Measurements from ENCODE around the gene TPM1.
"Not testable (repeated sequence)": the region's sequence is repeated elsewhere in the genome, so short reads cannot be mapped to it uniquely, and the experiment has no call there.

TPM1 gene

GRCh38 chr15:63093486-63094205 is 51.1 kb downstream of the TPM1 start:
- no peaks in the 10 kb centered on the region for H3K36me3 ChIP-seq (ENCODE audit: control insufficient read depth, low read depth, low read length)
- H3K9ac ChIP-seq (ENCODE audit: low read length), result no peak overlapping the region
- H3K27me3 ChIP-seq (ENCODE audit: control insufficient read depth, insufficient read depth, low read length), result no peaks in the 10 kb centered on the region
- H3K4me3 ChIP-seq (ENCODE audit: low read length), result no peak overlapping the region
- H3K27ac ChIP-seq (ENCODE audit: low read length), result no peak overlapping the region
- H3K9me3 ChIP-seq (ENCODE audit: control insufficient read depth, low read depth, low read length), result no peaks in the 10 kb centered on the region
- H3K4me1 ChIP-seq (ENCODE audit: control insufficient read depth, low read depth, low read length), result peaks cover 10% of the 10 kb centered on the region

GRCh38 chr15:63094495-63094931 is 52.0 kb downstream of the TPM1 start:
- H3K36me3 ChIP-seq (ENCODE audit: control insufficient read depth, low read depth, low read length), result no peaks in the 10 kb centered on the region
- H3K27ac ChIP-seq (ENCODE audit: low read length), result no peak overlapping the region
- no peak overlapping the region for H3K9ac ChIP-seq (ENCODE audit: low read length)
- no peaks in the 10 kb centered on the region for H3K27me3 ChIP-seq (ENCODE audit: control insufficient read depth, insufficient read depth, low read length)
- no peaks in the 10 kb centered on the region for H3K9me3 ChIP-seq (ENCODE audit: control insufficient read depth, low read depth, low read length)
- no peak overlapping the region for H3K4me3 ChIP-seq (ENCODE audit: low read length)
- peaks cover 2% of the 10 kb centered on the region for H3K4me1 ChIP-seq (ENCODE audit: control insufficient read depth, low read depth, low read length)

- Histone ChIP-seq H3K27me3 (ENCODE audit: control insufficient read depth, insufficient read depth, low read length) (no peaks in the 10 kb centered on the region), H3K27ac (ENCODE audit: low read length) (no peak overlapping the region), H3K36me3 (ENCODE audit: control insufficient read depth, low read depth, low read length) (no peaks in the 10 kb centered on the region), H3K4me3 (ENCODE audit: low read length) (no peak overlapping the region), H3K9ac (ENCODE audit: low read length) (no peak overlapping the region), H3K9me3 (ENCODE audit: control insufficient read depth, low read depth, low read length) (no peaks in the 10 kb centered on the region), H3K4me1 (ENCODE audit: control insufficient read depth, low read depth, low read length) (no peaks in the 10 kb centered on the region)
Measured at GRCh38 chr15:63096178-63096577, 53.6 kb downstream of the TPM1 start.

- not testable (repeated sequence) for H3K9me3 ChIP-seq (ENCODE audit: control insufficient read depth, low read depth, low read length); H3K4me1 ChIP-seq (ENCODE audit: control insufficient read depth, low read depth, low read length); H3K36me3 ChIP-seq (ENCODE audit: control insufficient read depth, low read depth, low read length); H3K27ac ChIP-seq (ENCODE audit: low read length); H3K4me3 ChIP-seq (ENCODE audit: low read length); H3K9ac ChIP-seq (ENCODE audit: low read length); H3K27me3 ChIP-seq (ENCODE audit: control insufficient read depth, insufficient read depth, low read length)
Measured at GRCh38 chr15:63098901-63099300, 56.4 kb downstream of the TPM1 start.

- H3K27me3 ChIP-seq (ENCODE audit: control insufficient read depth, insufficient read depth, low read length); H3K9me3 ChIP-seq (ENCODE audit: control insufficient read depth, low read depth, low read length); H3K27ac ChIP-seq (ENCODE audit: low read length); H3K9ac ChIP-seq (ENCODE audit: low read length); H3K4me1 ChIP-seq (ENCODE audit: control insufficient read depth, low read depth, low read length); H3K4me3 ChIP-seq (ENCODE audit: low read length); H3K36me3 ChIP-seq (ENCODE audit: control insufficient read depth, low read depth, low read length): not testable (repeated sequence)
Measured at GRCh38 chr15:63099581-63099980, 57.0 kb downstream of the TPM1 start.

- Histone ChIP-seq H3K9me3 (ENCODE audit: control insufficient read depth, low read depth, low read length) (no peaks in the 10 kb centered on the region), H3K36me3 (ENCODE audit: control insufficient read depth, low read depth, low read length) (no peaks in the 10 kb centered on the region), H3K4me3 (ENCODE audit: low read length) (no peak overlapping the region), H3K27me3 (ENCODE audit: control insufficient read depth, insufficient read depth, low read length) (no peaks in the 10 kb centered on the region), H3K4me1 (ENCODE audit: control insufficient read depth, low read depth, low read length) (no peaks in the 10 kb centered on the region), H3K9ac (ENCODE audit: low read length) (no peak overlapping the region), H3K27ac (ENCODE audit: low read length) (no peak overlapping the region)
Measured at GRCh38 chr15:63103416-63103815, 60.9 kb downstream of the TPM1 start.

GRCh38 chr15:63104727-63105126 is 62.2 kb downstream of the TPM1 start:
- no peaks in the 10 kb centered on the region for H3K4me1 ChIP-seq (ENCODE audit: control insufficient read depth, low read depth, low read length)
- H3K4me3 ChIP-seq (ENCODE audit: low read length), result no peak overlapping the region
- H3K9me3 ChIP-seq (ENCODE audit: control insufficient read depth, low read depth, low read length), result no peaks in the 10 kb centered on the region
- no peak overlapping the region for H3K27ac ChIP-seq (ENCODE audit: low read length)
- H3K36me3 ChIP-seq (ENCODE audit: control insufficient read depth, low read depth, low read length), result no peaks in the 10 kb centered on the region
- no peak overlapping the region for H3K9ac ChIP-seq (ENCODE audit: low read length)
- no peaks in the 10 kb centered on the region for H3K27me3 ChIP-seq (ENCODE audit: control insufficient read depth, insufficient read depth, low read length)

- H3K4me3 ChIP-seq (ENCODE audit: low read length); H3K9me3 ChIP-seq (ENCODE audit: control insufficient read depth, low read depth, low read length); H3K9ac ChIP-seq (ENCODE audit: low read length); H3K4me1 ChIP-seq (ENCODE audit: control insufficient read depth, low read depth, low read length); H3K36me3 ChIP-seq (ENCODE audit: control insufficient read depth, low read depth, low read length); H3K27me3 ChIP-seq (ENCODE audit: control insufficient read depth, insufficient read depth, low read length); H3K27ac ChIP-seq (ENCODE audit: low read length): not testable (repeated sequence)
Measured at GRCh38 chr15:63105354-63105753, 62.8 kb downstream of the TPM1 start.

- H3K36me3 ChIP-seq (ENCODE audit: control insufficient read depth, low read depth, low read length), result no peaks in the 10 kb centered on the region
- no peak overlapping the region for H3K9ac ChIP-seq (ENCODE audit: low read length)
- no peaks in the 10 kb centered on the region for H3K9me3 ChIP-seq (ENCODE audit: control insufficient read depth, low read depth, low read length)
- no peaks in the 10 kb centered on the region for H3K4me1 ChIP-seq (ENCODE audit: control insufficient read depth, low read depth, low read length)
- no peak overlapping the region for H3K27ac ChIP-seq (ENCODE audit: low read length)
- no peaks in the 10 kb centered on the region for H3K27me3 ChIP-seq (ENCODE audit: control insufficient read depth, insufficient read depth, low read length)
- no peak overlapping the region for H3K4me3 ChIP-seq (ENCODE audit: low read length)
Measured at GRCh38 chr15:63107895-63108546, 65.5 kb downstream of the TPM1 start.

GRCh38 chr15:63109498-63109897 is 67.0 kb downstream of the TPM1 start:
- no peak overlapping the region for H3K27ac ChIP-seq (ENCODE audit: low read length)
- no peaks in the 10 kb centered on the region for H3K36me3 ChIP-seq (ENCODE audit: control insufficient read depth, low read depth, low read length)
- no peak overlapping the region for H3K9ac ChIP-seq (ENCODE audit: low read length)
- no peaks in the 10 kb centered on the region for H3K27me3 ChIP-seq (ENCODE audit: control insufficient read depth, insufficient read depth, low read length)
- no peaks in the 10 kb centered on the region for H3K4me1 ChIP-seq (ENCODE audit: control insufficient read depth, low read depth, low read length)
- no peak overlapping the region for H3K4me3 ChIP-seq (ENCODE audit: low read length)
- H3K9me3 ChIP-seq (ENCODE audit: control insufficient read depth, low read depth, low read length), result no peaks in the 10 kb centered on the region

GRCh38 chr15:63109920-63110319 is 67.4 kb downstream of the TPM1 start:
- Histone ChIP-seq H3K4me1 (ENCODE audit: control insufficient read depth, low read depth, low read length) (no peaks in the 10 kb centered on the region), H3K9me3 (ENCODE audit: control insufficient read depth, low read depth, low read length) (no peaks in the 10 kb centered on the region), H3K27ac (ENCODE audit: low read length) (no peak overlapping the region), H3K36me3 (ENCODE audit: control insufficient read depth, low read depth, low read length) (no peaks in the 10 kb centered on the region), H3K4me3 (ENCODE audit: low read length) (no peak overlapping the region), H3K9ac (ENCODE audit: low read length) (no peak overlapping the region), H3K27me3 (ENCODE audit: control insufficient read depth, insufficient read depth, low read length) (no peaks in the 10 kb centered on the region)

GRCh38 chr15:63110428-63111026 is 68.0 kb downstream of the TPM1 start:
- H3K9me3 ChIP-seq (ENCODE audit: control insufficient read depth, low read depth, low read length), result no peaks in the 10 kb centered on the region
- no peak overlapping the region for H3K4me3 ChIP-seq (ENCODE audit: low read length)
- no peak overlapping the region for H3K9ac ChIP-seq (ENCODE audit: low read length)
- no peaks in the 10 kb centered on the region for H3K27me3 ChIP-seq (ENCODE audit: control insufficient read depth, insufficient read depth, low read length)
- no peaks in the 10 kb centered on the region for H3K36me3 ChIP-seq (ENCODE audit: control insufficient read depth, low read depth, low read length)
- no peak overlapping the region for H3K27ac ChIP-seq (ENCODE audit: low read length)
- no peaks in the 10 kb centered on the region for H3K4me1 ChIP-seq (ENCODE audit: control insufficient read depth, low read depth, low read length)
